KOPT-K1 (cell line): Measurements from ENCODE around the gene TNFRSF19.

ENCODE experiments used
- H3K27ac ChIP-seq: fragments of 200-600 bp; sonication (generic); 2 replicates; pipeline ENCODE4 v1.5.1; 2016; ENCODE audit warnings: antibody characterized with exemption, mild to moderate bottlenecking, low read depth, low read length; ENCODE audit not compliant: poor library complexity, severe bottlenecking
- H3K36me3 ChIP-seq: fragments of 200-600 bp; sonication (generic); 2 replicates; pipeline ENCODE4 v1.5.1; 2017; ENCODE audit warnings: antibody characterized with exemption, mild to moderate bottlenecking, low read length, moderate library complexity; ENCODE audit not compliant: insufficient read depth
- H3K9me3 ChIP-seq: fragments of 200-600 bp; sonication (generic); 2 replicates; pipeline ENCODE4 v1.5.1; 2017; ENCODE audit warnings: antibody characterized with exemption, low read length, mild to moderate bottlenecking; ENCODE audit not compliant: insufficient read depth, poor library complexity, severe bottlenecking

The TNFRSF19 gene

DNA sequence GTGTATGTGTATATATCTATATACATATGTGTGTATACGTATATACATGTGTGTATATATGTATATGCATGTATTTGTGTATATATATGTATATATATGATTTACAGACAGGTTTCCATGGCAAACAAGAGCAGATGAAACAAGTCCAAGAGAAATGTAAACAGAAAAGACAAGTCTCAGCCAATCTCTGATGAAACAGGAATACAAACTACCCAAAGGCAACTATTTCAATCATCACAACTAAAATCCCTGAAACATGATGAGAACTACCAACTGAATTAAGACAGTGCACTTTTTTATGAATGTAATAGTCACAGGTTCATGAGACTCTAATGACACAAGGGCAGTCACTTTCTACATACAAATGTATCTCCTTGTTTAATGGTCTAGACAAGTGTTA lies 140.2 kb downstream of the TNFRSF19 start:
- peaks cover 4% of the 10 kb centered on the region for H3K9me3 ChIP-seq
- no peak overlapping the region for H3K27ac ChIP-seq
- H3K36me3 ChIP-seq: no peaks in the 10 kb centered on the region

GRCh38 chr13:23711355-23711754 lies 141.1 kb downstream of the TNFRSF19 start:
- Histone ChIP-seq H3K27ac (no peak overlapping the region), H3K9me3 (peaks cover 4% of the 10 kb centered on the region), H3K36me3 (no peaks in the 10 kb centered on the region)

GRCh38 chr13:23714672-23715071 lies 144.5 kb downstream of the TNFRSF19 start:
- Histone ChIP-seq H3K9me3 (peaks cover 4% of the 10 kb centered on the region), H3K27ac (no peak overlapping the region), H3K36me3 (no peaks in the 10 kb centered on the region)

GRCh38 chr13:23715092-23715761 lies 145.0 kb downstream of the TNFRSF19 start:
- Histone ChIP-seq H3K36me3 (no peaks in the 10 kb centered on the region), H3K9me3 (peaks cover 4% of the 10 kb centered on the region), H3K27ac (no peak overlapping the region)

DNA sequence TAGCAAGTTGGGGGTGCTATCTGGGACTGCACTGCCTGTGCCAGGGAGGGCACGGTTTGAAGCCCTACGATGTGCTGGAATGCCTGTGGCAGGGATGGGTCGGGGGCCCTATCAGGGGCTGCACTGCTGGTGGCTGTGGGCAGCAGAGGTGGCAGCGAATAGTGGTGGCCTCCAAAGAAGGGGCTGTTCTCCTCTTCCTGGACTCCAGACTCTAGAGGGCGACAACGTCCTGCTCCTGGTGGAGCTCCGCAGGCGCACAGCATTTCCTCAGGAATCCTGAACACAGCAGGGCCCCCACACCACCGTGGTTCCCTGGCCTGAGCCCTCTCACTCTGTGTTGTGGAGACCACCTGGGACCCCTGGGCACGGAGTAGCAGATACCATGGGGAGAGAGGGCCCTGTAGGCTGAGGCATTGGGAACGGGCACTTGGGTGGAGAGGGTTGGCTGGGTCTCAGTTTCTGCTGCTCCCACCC lies 145.6 kb downstream of the TNFRSF19 start:
- peaks cover 4% of the 10 kb centered on the region for H3K9me3 ChIP-seq
- no peak overlapping the region for H3K27ac ChIP-seq
- no peaks in the 10 kb centered on the region for H3K36me3 ChIP-seq

- Histone ChIP-seq H3K27ac (no peak overlapping the region), H3K36me3 (no peaks in the 10 kb centered on the region), H3K9me3 (peaks cover 4% of the 10 kb centered on the region)
These were observed 146.2 kb downstream of the TNFRSF19 start for GRCh38 chr13:23716401-23716800.

GRCh38 chr13:23718996-23719395 lies 148.8 kb downstream of the TNFRSF19 start:
- Histone ChIP-seq H3K27ac (no peak overlapping the region), H3K36me3 (no peaks in the 10 kb centered on the region), H3K9me3 (no peaks in the 10 kb centered on the region)

- Histone ChIP-seq H3K9me3 (no peaks in the 10 kb centered on the region), H3K27ac (no peak overlapping the region), H3K36me3 (no peaks in the 10 kb centered on the region)
These were observed 152.7 kb downstream of the TNFRSF19 start for GRCh38 chr13:23722726-23723453.

DNA sequence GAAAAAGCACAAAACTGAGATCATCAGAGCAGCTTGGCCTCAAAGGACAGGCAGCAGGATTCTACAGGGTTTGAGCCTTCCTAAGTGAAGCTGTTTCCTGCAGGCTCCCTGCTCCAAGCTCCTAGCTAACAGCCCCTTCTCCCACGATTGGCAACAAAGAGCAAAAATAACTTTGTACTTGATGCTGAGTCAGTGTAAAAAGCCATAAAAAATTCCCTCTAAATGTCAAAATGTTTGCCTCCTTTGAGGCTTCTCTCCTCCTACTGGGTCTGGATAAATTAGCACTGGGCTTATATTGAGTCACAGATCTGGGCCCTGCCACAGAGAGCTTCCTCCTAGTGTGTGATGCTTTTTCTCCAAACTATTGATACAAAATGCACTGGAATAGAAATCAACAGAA lies 153.3 kb downstream of the TNFRSF19 start:
- no peak overlapping the region for H3K27ac ChIP-seq
- no peaks in the 10 kb centered on the region for H3K36me3 ChIP-seq
- no peaks in the 10 kb centered on the region for H3K9me3 ChIP-seq

- no peak overlapping the region for H3K27ac ChIP-seq
- no peaks in the 10 kb centered on the region for H3K9me3 ChIP-seq
- H3K36me3 ChIP-seq: no peaks in the 10 kb centered on the region
These were observed 154.2 kb downstream of the TNFRSF19 start for GRCh38 chr13:23724196-23724970.
